ENCODE data around the gene EMILIN2.
"Not testable (repeated sequence)": the region's sequence is repeated elsewhere in the genome, so short reads cannot be mapped to it uniquely, and the experiment has no call there.

Gene EMILIN2

GRCh38 chr18:2846636-2847316, at the start of gene EMILIN2:
Gene EMILIN2 (plus strand): TSS chr18:2847006. CDS start chr18:2847189, 183 bp downstream.
- DNase-seq (ENCODE audit: low spot score): no peak

DNA sequence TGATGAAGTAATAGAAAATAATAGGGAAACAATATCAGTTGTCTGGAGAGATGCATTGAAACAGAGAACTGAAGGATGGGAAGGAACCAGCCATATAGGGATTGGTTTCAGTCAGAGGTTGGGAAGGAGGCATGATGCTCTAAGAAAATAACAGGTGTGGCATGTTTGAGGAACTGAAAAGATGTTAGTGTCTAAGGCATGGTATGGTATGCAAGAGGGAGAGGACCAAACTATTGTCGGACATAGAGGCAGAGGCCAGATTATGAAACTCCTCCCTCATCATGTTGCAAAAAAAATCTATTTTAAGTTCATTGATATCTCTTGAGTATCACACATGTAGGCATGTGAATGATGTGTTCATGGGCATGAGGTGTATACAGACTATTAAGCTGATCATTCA, 48.9 kb upstream of the EMILIN2 start:
- DNase-seq (ENCODE audit: low spot score): no peak

GRCh38 chr18:2799369-2799768, 47.4 kb upstream of the EMILIN2 start:
- no peak for DNase-seq (ENCODE audit: low spot score)

DNA sequence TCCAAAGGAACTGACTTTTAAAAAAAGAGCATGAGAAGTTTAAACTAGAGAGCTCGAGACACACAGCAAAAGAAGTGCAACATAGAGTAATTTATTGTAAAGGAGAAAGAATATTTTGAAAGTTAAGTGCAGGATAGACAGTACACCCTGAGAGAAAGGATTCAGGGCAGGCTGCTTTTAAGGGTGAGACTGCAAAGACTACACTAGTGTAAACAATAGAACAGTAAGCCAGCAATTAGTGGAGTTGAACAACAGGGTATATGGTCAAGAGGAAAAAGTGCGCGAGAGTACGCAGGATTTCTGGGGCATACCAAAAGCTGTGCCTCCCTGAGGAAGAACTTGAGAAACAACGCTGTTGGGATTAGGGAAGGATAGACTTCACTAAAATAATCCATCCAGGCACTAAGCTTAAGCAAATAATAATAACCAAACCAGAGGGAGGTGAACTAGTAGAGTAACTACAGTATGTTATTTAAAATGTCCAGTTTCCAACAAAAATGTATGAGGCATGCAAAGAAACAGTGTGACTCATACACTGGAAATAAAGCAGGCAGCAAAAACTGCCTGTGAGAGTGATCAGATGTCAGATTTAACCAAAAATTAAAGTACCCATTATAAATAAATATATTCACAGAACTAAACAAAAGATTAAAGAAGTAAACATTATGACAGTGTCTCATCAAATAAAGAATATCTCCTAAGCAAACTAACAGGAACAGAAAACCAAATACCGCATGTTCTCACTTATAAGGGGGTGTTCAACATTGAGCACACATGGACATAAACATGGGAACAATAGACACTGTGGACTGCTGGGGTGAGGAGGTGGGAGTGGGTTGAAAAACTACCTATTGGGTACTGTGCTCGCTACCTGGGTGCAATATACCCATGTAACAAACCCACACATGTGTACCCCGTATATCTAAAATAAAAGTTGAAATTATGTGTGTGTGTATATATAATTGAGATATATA, 40.5 kb upstream of the EMILIN2 start:
- DNase-seq (ENCODE audit: low spot score): no peak

DNA sequence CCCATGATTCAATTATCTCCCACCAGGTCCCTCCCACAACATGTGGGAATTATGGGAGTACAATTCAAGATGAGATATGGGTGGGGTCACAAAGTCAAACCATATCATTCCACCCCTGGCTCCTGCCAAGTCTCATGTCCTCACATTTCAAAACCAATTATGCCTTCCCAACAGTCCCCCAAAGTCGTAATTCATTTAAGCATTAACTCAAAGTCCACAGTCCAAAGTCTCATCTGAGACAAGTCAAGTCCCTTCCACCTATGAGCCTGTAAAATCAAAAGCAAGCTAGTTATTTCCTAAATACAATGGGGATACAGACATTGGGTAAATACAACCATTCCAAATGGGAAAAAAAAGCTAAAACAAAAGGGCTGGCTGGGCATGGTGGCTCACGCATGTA, 38.2 kb upstream of the EMILIN2 start:
- DNase-seq (ENCODE audit: low spot score): not testable (repeated sequence)

DNA sequence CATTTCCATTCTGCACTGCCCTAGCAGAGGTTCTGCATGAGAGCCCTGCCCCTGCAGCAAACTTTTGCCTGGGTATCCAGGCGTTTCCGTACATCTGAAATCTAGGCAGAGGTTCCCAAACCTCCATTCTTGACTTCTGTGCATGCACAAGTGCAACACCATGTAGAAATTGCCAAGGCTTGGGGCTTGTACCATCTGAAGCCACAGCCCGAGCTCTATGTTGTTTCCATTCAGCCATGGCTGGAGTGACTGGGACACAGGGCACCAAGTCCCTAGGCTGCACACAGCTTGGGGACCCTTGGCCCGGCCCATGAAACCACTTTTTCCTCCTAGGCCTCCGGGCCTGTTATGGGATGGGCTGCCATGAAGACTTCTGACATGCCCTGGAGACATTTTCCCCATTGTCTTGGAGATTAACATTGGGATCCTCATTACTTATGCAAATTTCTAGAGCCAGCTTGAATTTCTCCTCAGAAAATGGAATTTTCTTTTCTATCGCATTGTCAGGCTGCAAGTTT, 37.1 kb upstream of the EMILIN2 start:
- not testable (repeated sequence) for DNase-seq (ENCODE audit: low spot score)

DNA sequence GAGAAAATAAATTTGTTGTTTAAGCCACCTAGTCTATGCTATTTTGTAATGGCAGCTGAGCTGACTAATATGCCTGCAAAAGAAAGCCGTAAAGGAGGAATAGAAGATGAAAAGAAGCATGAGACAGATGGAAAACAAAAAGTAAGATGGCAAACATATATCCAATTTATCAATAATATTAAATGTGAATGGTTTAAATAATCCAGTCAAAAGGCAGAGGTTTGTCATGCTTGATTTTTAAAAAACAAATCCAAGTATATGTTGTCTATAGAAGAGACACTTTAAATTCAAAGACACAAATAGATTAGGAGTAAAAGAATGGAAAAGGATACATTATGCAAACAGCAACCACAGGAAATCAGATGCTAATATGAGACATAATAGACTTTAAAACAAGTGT, 35.4 kb upstream of the EMILIN2 start:
- no peak for DNase-seq (ENCODE audit: low spot score)

GRCh38 chr18:2814928-2815327, 31.9 kb upstream of the EMILIN2 start:
- no peak for DNase-seq (ENCODE audit: low spot score)

- DNase-seq (ENCODE audit: low spot score): no peak
These were observed 28.5 kb upstream of the EMILIN2 start for GRCh38 chr18:2818281-2818680.

DNA sequence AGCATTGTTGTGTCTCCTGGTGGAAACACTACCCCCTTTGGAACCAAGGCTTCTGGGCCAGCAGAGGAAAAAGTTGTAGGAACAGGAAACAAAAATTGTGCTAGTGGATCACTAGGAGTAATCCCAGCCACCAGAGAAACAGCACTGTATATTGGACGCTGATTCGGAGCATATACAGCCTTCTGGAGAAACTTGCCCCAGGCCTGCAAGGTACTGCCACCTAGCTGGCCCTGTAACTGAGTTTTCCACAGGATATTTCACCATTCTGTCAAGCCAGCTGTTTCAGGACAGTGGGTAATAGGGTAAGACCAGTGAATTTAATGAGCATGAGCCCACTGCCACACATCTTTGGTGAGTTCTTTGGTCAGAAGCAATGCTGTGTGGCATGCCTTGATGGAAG, 25.1 kb upstream of the EMILIN2 start:
- DNase-seq (ENCODE audit: low spot score): no peak

DNA sequence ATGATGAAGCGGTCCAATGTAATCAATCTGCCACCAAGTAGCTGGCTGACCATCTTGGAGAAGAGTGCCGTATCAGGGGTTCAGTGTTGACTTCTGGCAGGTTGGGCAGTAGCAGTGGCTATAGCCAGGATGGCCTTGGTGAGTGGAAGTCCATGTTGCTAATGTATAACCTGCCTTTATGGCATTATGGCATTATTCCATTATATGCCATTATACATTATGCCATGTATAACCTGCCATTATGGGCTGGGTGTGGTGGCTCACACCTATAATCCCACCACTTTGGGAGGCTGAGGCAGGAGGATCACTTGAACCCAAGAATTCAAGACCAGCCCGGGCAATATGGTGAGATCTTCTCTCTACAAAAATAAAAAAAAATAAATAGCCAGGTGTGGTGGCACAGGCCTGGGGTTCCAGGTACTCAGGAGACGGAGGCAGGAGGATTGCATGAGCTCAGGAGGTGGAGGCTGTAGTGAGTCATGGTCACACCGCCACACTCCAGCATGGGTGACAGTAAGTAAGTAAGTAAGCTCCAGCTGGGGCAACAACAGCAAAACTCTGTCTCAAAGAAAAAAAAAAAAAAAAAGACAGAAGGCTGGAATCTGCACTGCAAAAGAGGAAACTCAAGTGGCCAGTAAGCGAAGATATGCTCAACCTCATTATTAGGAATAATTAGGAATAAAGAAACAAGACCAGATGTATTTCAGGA, 24.4 kb upstream of the EMILIN2 start:
- no peak for DNase-seq (ENCODE audit: low spot score)

- DNase-seq (ENCODE audit: low spot score): no peak
These were observed 23.6 kb upstream of the EMILIN2 start for GRCh38 chr18:2823202-2823601.

DNA sequence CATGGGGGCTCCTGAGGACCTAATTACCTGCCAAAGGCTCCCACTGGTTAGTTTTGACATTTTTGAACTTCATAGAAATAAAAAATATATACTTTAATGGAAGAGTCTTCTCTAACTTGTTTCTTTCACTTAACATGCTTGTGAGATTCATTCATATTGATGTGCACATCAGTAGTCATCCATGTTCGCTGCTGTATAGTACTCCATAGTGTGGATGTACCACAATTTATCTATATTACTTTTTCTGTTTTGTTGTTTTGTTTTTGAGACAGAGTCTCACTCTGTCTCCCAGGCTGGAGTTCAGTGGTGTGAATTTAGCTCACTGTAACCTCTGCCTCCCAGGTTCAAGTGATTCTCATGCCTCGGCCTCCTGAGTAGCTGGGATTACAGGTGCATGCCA, 22.8 kb upstream of the EMILIN2 start:
- no peak for DNase-seq (ENCODE audit: low spot score)

- no peak for DNase-seq (ENCODE audit: low spot score)
These were observed 21.9 kb upstream of the EMILIN2 start for GRCh38 chr18:2824865-2825264.

- DNase-seq (ENCODE audit: low spot score): no peak
These were observed 21.1 kb upstream of the EMILIN2 start for GRCh38 chr18:2825613-2826175.

GRCh38 chr18:2826581-2826980, 20.2 kb upstream of the EMILIN2 start:
- DNase-seq (ENCODE audit: low spot score): no peak

GRCh38 chr18:2827061-2827460, 19.7 kb upstream of the EMILIN2 start:
- DNase-seq (ENCODE audit: low spot score): no peak

- not testable (repeated sequence) for DNase-seq (ENCODE audit: low spot score)
These were observed 10.7 kb upstream of the EMILIN2 start for GRCh38 chr18:2836118-2836517.

- not testable (repeated sequence) for DNase-seq (ENCODE audit: low spot score)
These were observed 9.5 kb upstream of the EMILIN2 start for GRCh38 chr18:2837290-2837689.

- DNase-seq (ENCODE audit: low spot score): no peak
These were observed 7.6 kb upstream of the EMILIN2 start for GRCh38 chr18:2839202-2839601.

DNA sequence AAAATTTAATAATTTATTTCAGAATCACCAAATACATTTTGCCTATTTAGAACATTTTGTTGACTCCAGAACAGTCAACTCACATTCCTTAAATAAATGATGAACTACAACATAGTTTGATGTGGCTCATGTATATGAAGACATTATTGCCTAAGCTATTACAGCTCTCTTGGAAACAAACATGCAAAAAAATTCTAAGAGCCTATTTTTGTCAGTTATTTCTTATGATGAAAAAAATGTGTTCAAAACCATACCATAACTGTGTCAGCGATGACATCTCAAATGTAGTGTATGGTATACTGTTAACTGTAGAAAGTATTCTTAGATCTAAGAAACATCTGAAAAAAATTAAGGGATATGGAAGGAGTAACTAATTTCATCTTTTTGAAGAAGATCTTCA, 6.3 kb upstream of the EMILIN2 start:
- no peak for DNase-seq (ENCODE audit: low spot score)

DNA sequence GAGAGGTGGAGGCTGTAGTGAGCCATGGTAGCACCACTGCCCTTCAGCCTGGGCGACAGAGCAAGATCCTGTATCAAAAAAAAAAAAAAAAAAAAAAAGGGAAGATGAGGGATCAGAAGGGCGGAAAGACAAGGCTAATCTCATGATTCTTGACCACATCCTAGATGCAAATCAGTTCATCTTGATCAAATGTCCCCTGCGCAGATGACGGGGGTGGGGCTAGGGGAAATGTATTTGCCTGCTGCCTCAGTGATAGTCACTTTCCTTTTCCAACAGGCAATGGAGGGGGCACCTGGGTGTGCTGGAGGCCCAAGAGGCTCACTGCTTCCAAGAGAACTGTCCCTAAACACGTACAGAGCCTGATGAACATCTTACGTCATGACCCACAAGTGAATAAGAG, 3.7 kb upstream of the EMILIN2 start:
- DNase-seq (ENCODE audit: low spot score): no peak
